ENCODE measurements around the gene GNPTG. TPM values are rescaled to one million over a fixed set of nuclear protein-coding genes. Genes with fewer than 3 reads are reported as not detected.

GNPTG gene
- total RNA-seq, 4 donors from 2014 or later: 28.4 to 95.9 (median 48.6) TPM

- TF ChIP-seq CTCF (IDR thresholded peaks at IDR 0.05): no peak
- Histone ChIP-seq H3K4me3 (no peak overlapping the region), H3K9me3 (no peaks in the 10 kb centered on the region), H3K27me3 (no peaks in the 10 kb centered on the region), H3K36me3 (no peaks in the 10 kb centered on the region), H3K27ac (no peak overlapping the region), H3K4me1 (peaks cover 0 to 10% of the 10 kb centered on the region in 2 donors)
- DNase-seq: no peak
- intact Hi-C loops (cut with DNase I; ENCODE audit: low total_unique reads): no loop called here
Observed at GRCh38 chr16:1380195-1380594, 28.5 kb downstream of the GNPTG start.

GRCh38 chr16:1381612-1382406 is 30.1 kb downstream of the GNPTG start:
- intact Hi-C loops (cut with DNase I; ENCODE audit: low total_unique reads): no loop called here
- Histone ChIP-seq H3K27me3 (no peaks in the 10 kb centered on the region), H3K9me3 (no peaks in the 10 kb centered on the region), H3K4me3 (no peak overlapping the region), H3K27ac (no peak overlapping the region), H3K36me3 (no peaks in the 10 kb centered on the region), H3K4me1 (peaks cover 0 to 10% of the 10 kb centered on the region in 2 donors)
- no peak for DNase-seq
- TF ChIP-seq CTCF (IDR thresholded peaks at IDR 0.05) (no peak), POLR2A (IDR thresholded peaks at IDR 0.05) (no peak)

GRCh38 chr16:1383556-1383955 is 31.8 kb downstream of the GNPTG start:
- Histone ChIP-seq H3K4me3 (no peak overlapping the region), H3K4me1 (peaks cover 0 to 9% of the 10 kb centered on the region in 2 donors), H3K36me3 (no peaks in the 10 kb centered on the region), H3K27ac (no peak overlapping the region), H3K9me3 (no peaks in the 10 kb centered on the region), H3K27me3 (no peaks in the 10 kb centered on the region)
- no peak for DNase-seq
- intact Hi-C loops (cut with DNase I; ENCODE audit: low total_unique reads): no loop called here
- TF ChIP-seq POLR2A (IDR thresholded peaks at IDR 0.05) (no peak), CTCF (IDR thresholded peaks at IDR 0.05) (no peak)

GRCh38 chr16:1385232-1385631 is 33.5 kb downstream of the GNPTG start:
- no peak for DNase-seq
- Histone ChIP-seq H3K27me3 (no peaks in the 10 kb centered on the region), H3K27ac (no peak overlapping the region), H3K36me3 (no peaks in the 10 kb centered on the region), H3K4me1 (no peaks in the 10 kb centered on the region), H3K4me3 (no peak overlapping the region), H3K9me3 (no peaks in the 10 kb centered on the region)
- TF ChIP-seq CTCF (IDR thresholded peaks at IDR 0.05) (no peak), POLR2A (IDR thresholded peaks at IDR 0.05) (no peak)
- intact Hi-C loops (cut with DNase I; ENCODE audit: low total_unique reads): no loop called here

GRCh38 chr16:1387331-1387730 is 35.6 kb downstream of the GNPTG start:
- TF ChIP-seq POLR2A (IDR thresholded peaks at IDR 0.05) (no peak), CTCF (IDR thresholded peaks at IDR 0.05) (no peak)
- Histone ChIP-seq H3K9me3 (no peaks in the 10 kb centered on the region), H3K36me3 (no peaks in the 10 kb centered on the region), H3K4me1 (no peaks in the 10 kb centered on the region), H3K4me3 (no peak overlapping the region), H3K27ac (no peak overlapping the region), H3K27me3 (no peaks in the 10 kb centered on the region)
- intact Hi-C loops (cut with DNase I; ENCODE audit: low total_unique reads): no loop called here
- DNase-seq: no peak
